Hepatocyte (in vitro differentiated cells): Measurements from ENCODE around the gene SMARCA2. TPM values are rescaled to one million over a fixed set of nuclear protein-coding genes. Genes with fewer than 3 reads are reported as not detected.

Source experiments
- DNase-seq: peaks from one replicate; pipeline ENCODE4 v3.0.0-alpha.2; 2016; ENCODE audit warnings: low spot score
- H2AFZ ChIP-seq: fragments of 200-600 bp; sonication (generic); 2 replicates; pipeline ENCODE4 v1.6.0; 2016; ENCODE audit warnings: antibody characterized with exemption, mild to moderate bottlenecking
- H3K27ac ChIP-seq: fragments of 200-600 bp; sonication (generic); 2 replicates; pipeline ENCODE4 v1.5.1; 2016; ENCODE audit warnings: mild to moderate bottlenecking
- H3K27me3 ChIP-seq: fragments of 200-600 bp; sonication (generic); 2 replicates; pipeline ENCODE4 v1.6.1; 2016
- H3K36me3 ChIP-seq: fragments of 200-600 bp; sonication (generic); replicated peaks from 2 replicates; pipeline ENCODE4 v1.5.1; 2016; ENCODE audit warnings: low read depth; ENCODE audit not compliant: insufficient read depth
- H3K4me1 ChIP-seq: fragments of 200-600 bp; sonication (generic); 2 replicates; pipeline ENCODE4 v1.5.1; 2016; ENCODE audit warnings: mild to moderate bottlenecking, moderate library complexity; ENCODE audit not compliant: insufficient read depth
- H3K4me2 ChIP-seq: fragments of 200-600 bp; sonication (generic); 2 replicates; pipeline ENCODE4 v1.6.0; 2016
- H3K4me3 ChIP-seq: fragments of 200-600 bp; sonication (generic); 2 replicates; pipeline ENCODE4 v1.5.1; 2016; ENCODE audit warnings: mild to moderate bottlenecking
- H3K79me2 ChIP-seq: fragments of 200-600 bp; sonication (generic); 2 replicates; pipeline ENCODE4 v1.6.0; 2017; ENCODE audit warnings: mild to moderate bottlenecking
- H3K9me2 ChIP-seq: fragments of 200-600 bp; sonication (generic); replicated peaks from 2 replicates; pipeline ENCODE4 v1.6.0; 2017; ENCODE audit warnings: mild to moderate bottlenecking; ENCODE audit not compliant: insufficient read depth
- H3K9me3 ChIP-seq: fragments of 200-600 bp; sonication (generic); 2 replicates; pipeline ENCODE4 v1.5.1; 2016; ENCODE audit warnings: low read depth, mild to moderate bottlenecking
- H4K20me1 ChIP-seq: fragments of 200-600 bp; sonication (generic); 2 replicates; pipeline ENCODE4 v1.6.0; 2016; ENCODE audit warnings: mild to moderate bottlenecking; ENCODE audit not compliant: insufficient read depth, poor library complexity, severe bottlenecking
- EZH2 ChIP-seq: fragments of 200-600 bp; sonication (generic); IDR thresholded peaks from 2 replicates; pipeline ENCODE4 v1.6.1; 2016; ENCODE audit warnings: antibody characterized with exemption, mild to moderate bottlenecking, borderline replicate concordance
- EZH2phosphoT487 ChIP-seq: fragments of 200-600 bp; sonication (generic); IDR thresholded peaks from one replicate; pipeline ENCODE4 v1.6.1; 2018; ENCODE audit warnings: antibody characterized with exemption, mild to moderate bottlenecking, low read depth, moderate library complexity; ENCODE audit not compliant: unreplicated experiment, severe bottlenecking
- WGBS: methylation state at CpG from one replicate; pipeline ENCODE4 v1.1.6; 2016; ENCODE audit warnings: low lambda C conversion rate; ENCODE audit errors: missing lambda C conversion rate; 5-methylcytosine and 5-hydroxymethylcytosine counted together
- polyA plus RNA-seq: library from polyadenylated mRNA; unstranded; fragments of >200 nt; fragmentation: Nextera tagmentation; extraction: Ambion mirVana; gene quantifications from 2 replicates; pipeline ENCODE4 v1.2.1, GENCODE V29; 2016
- total RNA-seq: library from RNA; depleted of rRNA; stranded (reverse); fragments of >200 nt; gene quantifications from 2 replicates; pipeline ENCODE4 v1.2.3, GENCODE V29; 2014
- TF ChIP-seq, protein P1 (sequence below): fragments of 200-600 bp; sonication (generic); IDR thresholded peaks from 2 replicates; pipeline ENCODE4 v1.5.1; 2016; ENCODE audit warnings: antibody characterized with exemption, mild to moderate bottlenecking; ENCODE audit not compliant: poor library complexity

Gene SMARCA2
- total and polyA plus RNA-seq, 2 experiments from 2014 or later = 39.9 to 65.3 TPM

DNA sequence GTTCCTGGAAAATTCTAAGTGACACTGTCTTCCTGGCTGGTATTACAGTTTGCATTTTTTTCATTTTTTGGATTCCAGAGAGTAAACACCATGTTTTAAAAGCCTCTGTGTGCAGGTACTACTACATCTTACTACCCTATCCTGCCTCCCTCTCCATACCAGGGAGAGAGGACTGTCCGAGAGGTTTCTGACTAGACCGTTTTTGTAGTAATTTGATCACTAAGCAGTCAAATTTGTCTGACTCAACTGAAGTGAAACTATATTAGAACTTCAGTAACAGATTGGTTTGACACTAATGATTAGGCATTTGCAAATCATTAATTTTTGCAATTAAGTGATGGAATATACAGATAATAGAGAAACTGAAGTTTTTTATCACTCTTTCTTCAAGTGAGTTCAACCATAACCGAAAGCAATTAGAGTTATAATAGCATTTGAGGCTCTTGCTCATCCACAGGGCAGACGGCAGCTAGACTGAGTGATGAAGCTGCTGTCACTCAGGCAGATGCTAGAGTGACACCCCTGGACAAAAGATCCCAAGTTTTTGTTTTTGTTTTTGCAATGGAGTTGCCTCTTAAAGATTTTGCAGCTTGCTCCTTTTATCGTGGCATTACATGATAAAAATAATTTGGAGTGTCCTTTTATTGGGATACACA lies 44.3 kb downstream of the SMARCA2 start:
- H3K36me3 ChIP-seq = no peaks in the 10 kb centered on the region
- no peak overlapping the region for H2AFZ ChIP-seq
- H3K4me1 ChIP-seq = no peaks in the 10 kb centered on the region
- no peak overlapping the region for H3K4me2 ChIP-seq
- H3K9me2 ChIP-seq = no peaks in the 10 kb centered on the region
- no peaks in the 10 kb centered on the region for H3K9me3 ChIP-seq
- no peak overlapping the region for H3K4me3 ChIP-seq
- H3K79me2 ChIP-seq = no peaks in the 10 kb centered on the region
- no peaks in the 10 kb centered on the region for H3K27me3 ChIP-seq
- no peak for TF ChIP-seq EZH2phosphoT487
- TF ChIP-seq EZH2 = no peak
- TF ChIP-seq, protein P1, sequence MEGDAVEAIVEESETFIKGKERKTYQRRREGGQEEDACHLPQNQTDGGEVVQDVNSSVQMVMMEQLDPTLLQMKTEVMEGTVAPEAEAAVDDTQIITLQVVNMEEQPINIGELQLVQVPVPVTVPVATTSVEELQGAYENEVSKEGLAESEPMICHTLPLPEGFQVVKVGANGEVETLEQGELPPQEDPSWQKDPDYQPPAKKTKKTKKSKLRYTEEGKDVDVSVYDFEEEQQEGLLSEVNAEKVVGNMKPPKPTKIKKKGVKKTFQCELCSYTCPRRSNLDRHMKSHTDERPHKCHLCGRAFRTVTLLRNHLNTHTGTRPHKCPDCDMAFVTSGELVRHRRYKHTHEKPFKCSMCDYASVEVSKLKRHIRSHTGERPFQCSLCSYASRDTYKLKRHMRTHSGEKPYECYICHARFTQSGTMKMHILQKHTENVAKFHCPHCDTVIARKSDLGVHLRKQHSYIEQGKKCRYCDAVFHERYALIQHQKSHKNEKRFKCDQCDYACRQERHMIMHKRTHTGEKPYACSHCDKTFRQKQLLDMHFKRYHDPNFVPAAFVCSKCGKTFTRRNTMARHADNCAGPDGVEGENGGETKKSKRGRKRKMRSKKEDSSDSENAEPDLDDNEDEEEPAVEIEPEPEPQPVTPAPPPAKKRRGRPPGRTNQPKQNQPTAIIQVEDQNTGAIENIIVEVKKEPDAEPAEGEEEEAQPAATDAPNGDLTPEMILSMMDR = no peak
- 79% methylated on average over 5 of the region's 5 CpGs for WGBS
- H4K20me1 ChIP-seq = peaks cover 3% of the 10 kb centered on the region
- no peak overlapping the region for H3K27ac ChIP-seq
- DNase-seq = no peak

DNA sequence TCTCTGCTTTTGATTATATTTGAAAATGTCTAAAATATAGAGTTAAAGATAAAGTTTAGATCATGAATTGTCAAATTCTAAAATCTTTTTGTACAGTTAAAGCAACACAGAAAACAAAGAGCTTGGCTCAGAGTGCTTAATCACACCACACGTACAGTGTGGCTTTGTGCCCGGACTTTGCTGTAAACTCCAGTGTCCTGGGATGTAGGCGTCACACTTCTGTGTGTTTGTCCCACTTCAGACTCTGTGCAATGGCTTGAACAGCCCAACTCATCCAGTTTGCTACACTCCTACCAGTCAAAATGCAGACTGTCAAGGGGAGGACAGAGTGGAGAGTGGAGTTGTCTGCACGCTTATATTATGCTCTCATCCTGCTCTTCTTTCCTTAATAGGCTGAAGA lies 45.3 kb downstream of the SMARCA2 start:
- H3K79me2 ChIP-seq = no peaks in the 10 kb centered on the region
- H3K4me2 ChIP-seq = no peak overlapping the region
- H3K9me2 ChIP-seq = no peaks in the 10 kb centered on the region
- H3K36me3 ChIP-seq = no peaks in the 10 kb centered on the region
- peaks cover 1% of the 10 kb centered on the region for H4K20me1 ChIP-seq
- 97% methylated on average over 4 of the region's 4 CpGs for WGBS
- no peaks in the 10 kb centered on the region for H3K4me1 ChIP-seq
- no peak overlapping the region for H3K27ac ChIP-seq
- no peak for DNase-seq
- H3K9me3 ChIP-seq = no peaks in the 10 kb centered on the region
- no peak overlapping the region for H3K4me3 ChIP-seq
- no peak overlapping the region for H2AFZ ChIP-seq
- no peaks in the 10 kb centered on the region for H3K27me3 ChIP-seq
- TF ChIP-seq EZH2 (no peak), EZH2phosphoT487 (no peak)
- TF ChIP-seq, protein P1 = no peak

DNA sequence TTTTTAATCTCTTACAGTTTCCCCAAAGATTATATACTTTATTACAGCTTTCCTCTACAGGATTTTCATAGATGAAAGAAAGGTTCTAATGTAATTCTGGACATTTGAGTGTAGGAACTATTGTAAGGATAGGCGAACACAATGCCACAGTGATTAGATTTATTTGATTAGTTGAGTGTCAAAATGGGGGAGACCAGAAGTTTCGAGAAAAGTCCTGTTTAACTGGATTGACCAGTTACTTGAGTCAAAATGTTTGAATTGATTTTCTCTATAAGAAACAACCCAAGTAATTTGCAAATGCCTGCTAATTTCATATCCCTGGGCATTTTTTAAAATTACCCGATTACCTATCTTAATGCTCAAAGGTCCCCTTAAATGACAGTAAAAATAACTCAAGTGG lies 50.6 kb downstream of the SMARCA2 start:
- H3K4me3 ChIP-seq = no peak overlapping the region
- no peaks in the 10 kb centered on the region for H3K9me3 ChIP-seq
- no peaks in the 10 kb centered on the region for H3K9me2 ChIP-seq
- no peaks in the 10 kb centered on the region for H3K27me3 ChIP-seq
- H4K20me1 ChIP-seq = no peaks in the 10 kb centered on the region
- no peak for DNase-seq
- no peak overlapping the region for H2AFZ ChIP-seq
- no peaks in the 10 kb centered on the region for H3K79me2 ChIP-seq
- H3K36me3 ChIP-seq = no peaks in the 10 kb centered on the region
- WGBS = 77% methylated on average over 3 of the region's 3 CpGs
- H3K27ac ChIP-seq = peak overlapping the region; percentile 8
- TF ChIP-seq, protein P1 = no peak
- TF ChIP-seq EZH2phosphoT487 (no peak), EZH2 (no peak)
- no peaks in the 10 kb centered on the region for H3K4me1 ChIP-seq
- no peak overlapping the region for H3K4me2 ChIP-seq
